ENCODE measurements around the gene TYK2.

Gene TYK2

DNA sequence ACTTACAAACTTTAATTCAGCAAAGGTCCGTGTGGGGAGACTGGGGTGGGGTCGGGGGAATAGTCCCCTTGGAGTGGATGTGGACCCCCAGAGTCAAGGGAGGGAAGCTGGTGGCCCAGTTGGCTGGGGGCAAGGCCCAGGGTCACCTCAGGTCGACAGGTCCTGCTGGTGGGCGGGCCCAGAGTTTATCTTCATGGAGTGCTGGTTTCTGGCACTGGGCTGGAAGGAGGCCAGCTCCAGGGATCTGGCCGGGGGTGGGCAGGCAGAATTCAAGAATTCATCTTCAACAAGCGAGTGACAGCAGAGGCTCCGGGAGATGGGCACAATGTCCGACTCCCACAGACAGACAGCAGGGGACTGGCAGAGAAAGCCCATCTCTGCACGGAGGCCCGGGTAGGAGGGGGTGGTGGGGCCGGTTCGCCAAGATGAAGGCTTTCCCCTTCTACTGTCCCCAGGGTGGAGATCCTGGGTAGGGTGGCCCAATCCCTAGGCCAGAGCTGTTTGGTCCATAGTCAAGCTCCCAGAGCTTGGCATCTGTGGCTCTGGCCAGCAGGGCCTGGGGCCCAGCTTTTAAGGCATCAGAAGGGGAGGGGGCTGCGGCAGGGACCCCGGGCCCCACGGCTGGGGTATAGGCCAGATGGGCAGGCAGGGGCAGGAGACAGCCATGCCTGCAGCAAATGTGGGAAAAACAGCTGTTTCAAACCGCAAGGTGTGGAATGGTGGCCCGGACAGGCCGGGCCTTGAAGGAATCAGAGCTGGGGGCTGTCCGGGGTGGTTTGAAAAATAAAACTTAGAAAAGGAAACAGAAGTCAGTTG, 63.9 kb downstream of the TYK2 start:
- H3K36me3 ChIP-seq, result peaks cover 46 to 62% (median 52%) of the 10 kb centered on the region in 11 experiments
- peak overlapping the region in 4 of 11 experiments; percentile 62 to 76 (median 70); a peak in 3 of 22 replicates for H3K27ac ChIP-seq
- peaks cover 11 to 26% (median 20%) of the 10 kb centered on the region in 10 experiments; a peak in 19 of 20 replicates for H3K4me1 ChIP-seq
- no peak for TF ChIP-seq Cebpa-rat (IDR thresholded peaks at IDR 0.05)
- H3K27me3 ChIP-seq, result no peaks in the 10 kb centered on the region
- H3K9ac ChIP-seq, result peak overlapping the region in 7 of 11 experiments; percentile 75 to 87 (median 79); a peak in 13 of 22 replicates
- H3K9me3 ChIP-seq (replicated peaks in 1 of 11), result no peaks in the 10 kb centered on the region
- peak overlapping the region in 8 of 10 experiments; percentile 81 to 91 (median 85); a peak in 8 of 20 replicates for H3K4me3 ChIP-seq
- peak overlapping the region; percentile 89 to 99 (median 97); a peak in 21 of 22 replicates for H3K4me2 ChIP-seq
- H4K20me1 ChIP-seq, result peaks cover 0 to 51% (median 21%) of the 10 kb centered on the region in 11 experiments; a peak in 15 of 22 replicates

- TF ChIP-seq Cebpa-rat (IDR thresholded peaks at IDR 0.05), result no peak
- H3K4me3 ChIP-seq, result peak within 1 kb of the TSS; percentile 69 to 91 (median 84)
- H3K27me3 ChIP-seq, result no peaks in the 10 kb centered on the region
- H3K9ac ChIP-seq, result peak within 1 kb of the TSS; percentile 72 to 87 (median 79)
- H3K36me3 ChIP-seq, result peaks cover 37 to 54% (median 43%) of the 10 kb centered on the region in 11 experiments
- H3K27ac ChIP-seq, result peak within 1 kb of the TSS in 9 of 11 experiments; percentile 49 to 76 (median 70); a peak in 18 of 22 replicates
- no peaks in the 10 kb centered on the region for H3K9me3 ChIP-seq (replicated peaks in 1 of 11)
- peak within 1 kb of the TSS; percentile 89 to 99 (median 97) for H3K4me2 ChIP-seq
- peaks cover 0 to 42% (median 13%) of the 10 kb centered on the region in 11 experiments; a peak in 12 of 22 replicates for H4K20me1 ChIP-seq
- peaks cover 12 to 30% (median 25%) of the 10 kb centered on the region in 10 experiments; a peak in 19 of 20 replicates for H3K4me1 ChIP-seq
Measured at GRCh38 chr19:10315335-10316214, 64.8 kb downstream of the TYK2 start, which contains the start of gene FDX2. Gene FDX2 (minus strand): TSS chr19:10316015. CDS start chr19:10315996, 19 bp downstream.

DNA sequence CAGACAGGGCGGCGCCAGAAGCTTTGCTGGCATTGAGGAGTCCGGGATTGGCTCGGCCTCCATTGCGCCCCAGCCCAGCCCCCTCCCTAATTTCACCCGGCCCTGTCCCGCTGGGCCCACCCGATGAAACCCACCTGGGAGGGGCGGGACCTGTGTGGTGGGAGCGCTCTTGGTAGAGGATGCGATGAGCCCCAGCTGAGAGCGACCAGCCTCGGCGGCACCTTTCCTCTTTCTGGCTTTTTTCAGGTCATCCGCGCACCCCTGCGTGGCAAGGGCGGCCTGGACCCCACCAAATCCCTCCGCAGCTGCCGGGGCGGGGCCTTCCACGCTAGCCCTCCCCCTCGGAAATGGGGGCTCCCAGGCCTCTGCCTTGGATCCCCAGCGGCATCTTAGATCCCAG, 70.9 kb downstream of the TYK2 start, which contains the start of gene ZGLP1:
Gene ZGLP1 (minus strand): TSS at position 393 of the 400 bp plus-strand sequence.
- H3K27me3 ChIP-seq, result peaks cover 0 to 2% (median 0%) of the 10 kb centered on the region in 11 experiments; a peak in 1 of 22 replicates
- H3K4me3 ChIP-seq, result no peak within 1 kb of the TSS
- H3K9me3 ChIP-seq (replicated peaks in 1 of 11), result no peaks in the 10 kb centered on the region
- TF ChIP-seq Cebpa-rat (IDR thresholded peaks at IDR 0.05), result no peak
- peak within 1 kb of the TSS in 9 of 11 experiments; percentile 15 to 65 (median 42); a peak in 15 of 22 replicates for H3K9ac ChIP-seq
- peaks cover 0 to 11% (median 0%) of the 10 kb centered on the region in 11 experiments; a peak in 5 of 22 replicates for H3K36me3 ChIP-seq
- H3K27ac ChIP-seq, result peak within 1 kb of the TSS in 3 of 11 experiments; percentile 2 to 43 (median 40); a peak in 5 of 22 replicates
- peaks cover 0 to 12% (median 0%) of the 10 kb centered on the region in 11 experiments; a peak in 2 of 22 replicates for H4K20me1 ChIP-seq
- H3K4me2 ChIP-seq, result peak within 1 kb of the TSS; percentile 44 to 93 (median 79)
- peaks cover 45 to 67% (median 58%) of the 10 kb centered on the region in 10 experiments for H3K4me1 ChIP-seq

DNA sequence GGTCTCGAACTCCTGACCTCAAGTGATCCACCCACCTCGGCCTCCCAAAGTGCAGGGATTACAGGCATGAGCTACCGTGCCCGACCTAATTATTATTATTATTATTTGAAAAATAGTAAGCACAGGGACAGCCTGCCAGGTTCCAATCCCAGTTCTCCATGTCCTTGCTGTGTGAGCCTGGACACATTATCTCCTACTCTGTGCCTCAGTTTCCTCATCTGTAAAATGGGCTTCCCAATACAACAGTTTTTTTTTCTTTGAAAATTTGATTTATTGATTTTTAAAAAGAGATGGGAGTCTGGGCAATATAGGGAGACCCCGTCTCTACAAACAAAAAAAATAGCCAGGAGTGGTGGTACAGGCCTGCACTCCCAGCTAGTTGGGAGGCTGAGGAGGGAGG, 74.0 kb downstream of the TYK2 start:
- peaks cover 54 to 86% (median 70%) of the 10 kb centered on the region in 10 experiments for H3K4me1 ChIP-seq

DNA sequence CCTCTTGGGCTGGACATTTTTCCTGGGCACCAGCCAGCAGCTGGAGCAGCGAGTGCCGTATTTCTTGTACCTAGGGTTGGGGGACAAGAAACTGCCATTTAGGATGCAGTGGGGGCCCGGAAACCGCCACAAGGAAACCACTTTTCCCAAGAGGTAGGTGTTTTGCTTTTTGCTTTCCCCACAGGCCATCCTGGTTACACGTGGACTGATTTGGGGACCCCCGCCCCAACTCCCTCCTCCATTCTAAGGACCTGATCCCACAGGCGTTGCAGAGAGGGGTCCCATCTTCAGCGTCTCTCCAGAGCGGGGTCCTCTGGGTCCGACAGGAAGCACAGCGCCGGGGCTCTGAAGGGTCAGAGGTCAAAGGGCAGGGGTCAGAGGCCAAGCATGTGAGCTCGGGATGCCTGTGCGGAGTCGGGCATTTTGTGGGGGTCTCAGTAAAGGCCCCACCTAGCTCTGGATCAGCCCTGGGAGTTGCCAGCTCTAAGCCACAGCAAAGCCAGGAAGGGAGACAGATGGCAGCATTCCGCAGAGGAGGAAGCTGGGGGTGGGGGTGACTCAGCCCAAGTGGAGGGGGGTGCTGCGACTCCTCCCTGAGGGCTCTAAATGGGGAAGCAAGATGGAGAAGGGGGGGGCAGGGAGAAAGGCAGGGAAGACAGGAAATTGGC, 75.1 kb downstream of the TYK2 start:
- no peak for TF ChIP-seq Cebpa-rat (IDR thresholded peaks at IDR 0.05)
- peak overlapping the region; percentile 7 to 64 (median 46); a peak in 17 of 20 replicates for H3K4me3 ChIP-seq

More for the DNA sequence above, 74.0 kb downstream of the TYK2 start:
- H4K20me1 ChIP-seq, result peaks cover 0 to 20% (median 0%) of the 10 kb centered on the region in 11 experiments; a peak in 3 of 22 replicates
- H3K27me3 ChIP-seq, result peaks cover 0 to 11% (median 0%) of the 10 kb centered on the region in 11 experiments; a peak in 5 of 22 replicates
- no peak overlapping the region; a peak in 1 of 20 replicates for H3K4me3 ChIP-seq
- H3K27ac ChIP-seq, result peak overlapping the region in 9 of 11 experiments; percentile 62 to 91 (median 83); a peak in 17 of 22 replicates
- H3K9ac ChIP-seq, result 0 out of 22 replicates have a peak overlapping the region, but pooled peaks of 2 of the 11 experiments have one; percentile 18 to 75
- peak overlapping the region; percentile 75 to 97 (median 91) for H3K4me2 ChIP-seq
- TF ChIP-seq Cebpa-rat (IDR thresholded peaks at IDR 0.05), result no peak
- H3K9me3 ChIP-seq (replicated peaks in 1 of 11), result no peaks in the 10 kb centered on the region
- peaks cover 0 to 5% (median 0%) of the 10 kb centered on the region in 11 experiments; a peak in 3 of 22 replicates for H3K36me3 ChIP-seq

More for the DNA sequence above, 75.1 kb downstream of the TYK2 start:
- Histone ChIP-seq H3K4me1 (peaks cover 54 to 87% (median 68%) of the 10 kb centered on the region in 10 experiments), H3K9ac (peak overlapping the region; percentile 55 to 79 (median 72)), H3K27ac (peak overlapping the region; percentile 62 to 91 (median 82); a peak in 21 of 22 replicates), H3K9me3 (replicated peaks in 1 of 11) (no peaks in the 10 kb centered on the region), H3K27me3 (peaks cover 0 to 11% (median 0%) of the 10 kb centered on the region in 11 experiments; a peak in 5 of 22 replicates), H3K4me2 (peak overlapping the region; percentile 75 to 97 (median 91)), H3K36me3 (peaks cover 0 to 4% (median 0%) of the 10 kb centered on the region in 11 experiments; a peak in 3 of 22 replicates), H4K20me1 (peaks cover 0 to 19% (median 0%) of the 10 kb centered on the region in 11 experiments; a peak in 3 of 22 replicates)

All from BLaER1 treated with 17β-estradiol and CSF1 and Interleukin-3, amounts not matched to agents 10 nM and 100 nM (cell line).